Endothelial cell (in vitro differentiated cells): ENCODE measurements around the gene OMA1. TPM values are rescaled to one million over a fixed set of nuclear protein-coding genes. Genes with fewer than 3 reads are reported as not detected.
"Not testable (repeated sequence)": the region's sequence is repeated elsewhere in the genome, so short reads cannot be mapped to it uniquely, and the experiment has no call there.

ENCODE experiments used
- DNase-seq: peaks from one replicate; pipeline ENCODE4 v3.0.0; 2021; ENCODE audit warnings: low spot score
- H3K27ac Mint-ChIP-seq: one replicate; pipeline ENCODE4 v1.8.0; 2021; ENCODE audit warnings: mixed read lengths, inconsistent platforms; ENCODE audit not compliant: unreplicated experiment
- H3K27me3 Mint-ChIP-seq: one replicate; pipeline ENCODE4 v1.8.0; 2021; ENCODE audit warnings: mild to moderate bottlenecking, moderate library complexity, mixed read lengths, inconsistent platforms; ENCODE audit not compliant: unreplicated experiment
- H3K36me3 Mint-ChIP-seq: one replicate; pipeline ENCODE4 v1.8.0; 2021; ENCODE audit warnings: mild to moderate bottlenecking, low read depth, mixed read lengths, inconsistent platforms; ENCODE audit not compliant: unreplicated experiment
- H3K4me1 Mint-ChIP-seq: one replicate; pipeline ENCODE4 v1.8.0; 2021; ENCODE audit warnings: mild to moderate bottlenecking, mixed read lengths, inconsistent platforms; ENCODE audit not compliant: unreplicated experiment
- H3K4me3 Mint-ChIP-seq: one replicate; pipeline ENCODE4 v1.8.0; 2021; ENCODE audit warnings: mild to moderate bottlenecking, mixed read lengths, inconsistent platforms; ENCODE audit not compliant: unreplicated experiment
- H3K9me3 Mint-ChIP-seq: one replicate; pipeline ENCODE4 v1.8.0; 2021; ENCODE audit warnings: mixed read lengths, inconsistent platforms; ENCODE audit not compliant: unreplicated experiment
- CTCF ChIP-seq: fragments of 200-600 bp; sonication (generic); IDR thresholded peaks from one replicate; pipeline ENCODE4 v1.5.0; 2021; ENCODE audit warnings: antibody characterized with exemption; ENCODE audit not compliant: unreplicated experiment
- total RNA-seq: library from RNA; stranded (reverse); fragmentation: NEBNext Ultra II Directional; extraction: Animal tissue kit (Norgen Biotek cat#: 25700); gene quantifications from one replicate; pipeline ENCODE4 v1.2.1, GENCODE V29; 2021; ENCODE audit not compliant: unreplicated experiment

The OMA1 gene
- total RNA-seq, 1 donor from 2014 or later: 7.6 TPM

GRCh38 chr1:58496042-58496441, 50.5 kb downstream of the OMA1 start:
- no peaks in the 10 kb centered on the region for H3K9me3 Mint-ChIP-seq
- no peaks in the 10 kb centered on the region for H3K36me3 Mint-ChIP-seq
- no peaks in the 10 kb centered on the region for H3K27me3 Mint-ChIP-seq
- no peak for TF ChIP-seq CTCF
- no peak overlapping the region for H3K4me3 Mint-ChIP-seq
- no peak overlapping the region for H3K27ac Mint-ChIP-seq
- H3K4me1 Mint-ChIP-seq: no peaks in the 10 kb centered on the region
- DNase-seq: no peak

- H3K4me1 Mint-ChIP-seq, H3K4me3 Mint-ChIP-seq, DNase-seq, H3K27me3 Mint-ChIP-seq, H3K36me3 Mint-ChIP-seq, H3K27ac Mint-ChIP-seq, H3K9me3 Mint-ChIP-seq: not testable (repeated sequence)
Measured at GRCh38 chr1:58488914-58489313, 57.6 kb downstream of the OMA1 start.

GRCh38 chr1:58487002-58487401, 59.5 kb downstream of the OMA1 start:
- Mint-ChIP-seq H3K9me3 (peaks cover 6% of the 10 kb centered on the region), H3K36me3 (peaks cover 7% of the 10 kb centered on the region), H3K4me1 (no peaks in the 10 kb centered on the region), H3K27ac (no peak overlapping the region), H3K4me3 (no peak overlapping the region), H3K27me3 (peaks cover 3% of the 10 kb centered on the region)
- DNase-seq: no peak
- no peak for TF ChIP-seq CTCF

GRCh38 chr1:58481962-58482361, 64.6 kb downstream of the OMA1 start:
- Mint-ChIP-seq H3K27ac (no peak overlapping the region), H3K36me3 (no peaks in the 10 kb centered on the region), H3K4me3 (no peak overlapping the region), H3K9me3 (no peaks in the 10 kb centered on the region), H3K4me1 (no peaks in the 10 kb centered on the region), H3K27me3 (peaks cover 3% of the 10 kb centered on the region)
- DNase-seq: no peak
- TF ChIP-seq CTCF: no peak

- Mint-ChIP-seq H3K4me3 (no peak overlapping the region), H3K36me3 (no peaks in the 10 kb centered on the region), H3K27ac (no peak overlapping the region), H3K9me3 (no peaks in the 10 kb centered on the region), H3K27me3 (no peaks in the 10 kb centered on the region), H3K4me1 (no peaks in the 10 kb centered on the region)
- no peak for DNase-seq
- TF ChIP-seq CTCF: no peak
Measured at GRCh38 chr1:58480191-58480590, 66.3 kb downstream of the OMA1 start.

- Mint-ChIP-seq H3K4me1 (no peaks in the 10 kb centered on the region), H3K27ac (no peak overlapping the region), H3K4me3 (no peak overlapping the region), H3K27me3 (no peaks in the 10 kb centered on the region), H3K36me3 (no peaks in the 10 kb centered on the region), H3K9me3 (no peaks in the 10 kb centered on the region)
- no peak for TF ChIP-seq CTCF
- no peak for DNase-seq
Measured at GRCh38 chr1:58477390-58477789, 69.1 kb downstream of the OMA1 start.
